ENCODE data around the gene CPEB4.

CPEB4 gene

DNA sequence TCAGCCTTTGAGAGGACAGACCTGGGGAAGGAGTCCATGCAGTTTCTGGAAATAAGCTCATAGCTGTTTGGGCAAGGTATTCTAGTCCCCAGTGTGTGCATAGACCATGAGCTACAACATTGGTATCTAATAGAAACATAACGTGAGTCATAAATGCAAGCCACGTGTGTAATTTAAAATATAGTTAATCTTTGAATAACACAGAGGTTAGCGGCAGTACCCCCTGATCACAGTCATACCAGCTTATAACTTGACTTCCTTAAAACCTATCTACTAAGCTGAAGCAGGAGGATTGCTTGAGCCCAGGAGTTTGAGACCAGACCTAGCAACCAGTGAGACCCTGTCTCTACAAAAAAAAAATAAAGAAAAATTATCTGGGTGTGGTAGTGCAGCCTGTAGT lies 46.4 kb upstream of the CPEB4 start:
- no peaks in the 10 kb centered on the region for H3K27me3 ChIP-seq (ENCODE audit: low read depth, low read length)
- H3K36me3 ChIP-seq (replicated peaks; ENCODE audit: low read depth, low read length) = no peaks in the 10 kb centered on the region
- H3K27ac ChIP-seq (ENCODE audit: low read length) = no peak overlapping the region
- no peak overlapping the region for H2AFZ ChIP-seq (ENCODE audit: low read depth, low read length)
- no peak overlapping the region for H3K4me2 ChIP-seq (ENCODE audit: low read length)
- H3K4me1 ChIP-seq (ENCODE audit: low read length) = no peaks in the 10 kb centered on the region
- H3K9ac ChIP-seq (ENCODE audit: low read length) = no peak overlapping the region
- H3K9me3 ChIP-seq (ENCODE audit: insufficient read depth, low read length) = no peaks in the 10 kb centered on the region
- TF ChIP-seq EZH2phosphoT487 (IDR thresholded peaks at IDR 0.05; ENCODE audit: low read depth) (no peak), CTCF (IDR thresholded peaks at IDR 0.05; ENCODE audit: low read depth, low read length) (no peak)
- H3K4me3 ChIP-seq (ENCODE audit: low read length) = no peak overlapping the region
- no peaks in the 10 kb centered on the region for H3K79me2 ChIP-seq (ENCODE audit: low read length)
- H4K20me1 ChIP-seq (ENCODE audit: insufficient read depth, low read length) = no peaks in the 10 kb centered on the region

DNA sequence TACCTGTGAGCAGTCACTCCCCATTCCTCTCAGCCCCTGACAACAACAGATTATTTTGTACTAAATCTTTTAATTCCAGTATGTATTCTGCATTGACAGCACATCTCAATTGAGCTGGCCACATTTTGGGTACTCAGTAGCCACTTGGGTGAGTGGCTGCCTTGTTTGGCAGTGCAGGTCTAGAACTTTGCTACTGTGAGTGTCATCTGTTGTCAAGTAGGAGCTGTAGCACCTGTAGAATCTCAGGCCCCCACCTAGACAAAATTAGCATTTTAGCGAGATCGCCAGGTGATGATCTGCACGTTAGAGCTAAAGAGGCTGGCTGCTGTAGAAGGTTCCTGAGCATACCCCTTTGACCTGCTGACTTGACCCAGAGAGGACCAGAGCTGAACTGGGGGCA lies 44.4 kb upstream of the CPEB4 start:
- Histone ChIP-seq H2AFZ (ENCODE audit: low read depth, low read length) (no peak overlapping the region), H3K4me1 (ENCODE audit: low read length) (no peaks in the 10 kb centered on the region), H3K4me3 (ENCODE audit: low read length) (no peak overlapping the region), H3K9ac (ENCODE audit: low read length) (no peak overlapping the region), H3K79me2 (ENCODE audit: low read length) (no peaks in the 10 kb centered on the region), H3K36me3 (replicated peaks; ENCODE audit: low read depth, low read length) (no peaks in the 10 kb centered on the region), H4K20me1 (ENCODE audit: insufficient read depth, low read length) (no peaks in the 10 kb centered on the region), H3K9me3 (ENCODE audit: insufficient read depth, low read length) (0 out of 2 replicates have a peak, but pooled peaks cover 6% of the 10 kb centered on the region), H3K4me2 (ENCODE audit: low read length) (no peak overlapping the region), H3K27me3 (ENCODE audit: low read depth, low read length) (no peaks in the 10 kb centered on the region), H3K27ac (ENCODE audit: low read length) (no peak overlapping the region)
- no peak for TF ChIP-seq CTCF (IDR thresholded peaks at IDR 0.05; ENCODE audit: low read depth, low read length)
- TF ChIP-seq EZH2phosphoT487 (IDR thresholded peaks at IDR 0.05; ENCODE audit: low read depth) = no peak

- no peak for TF ChIP-seq EZH2phosphoT487 (IDR thresholded peaks at IDR 0.05; ENCODE audit: low read depth)
- TF ChIP-seq CTCF (IDR thresholded peaks at IDR 0.05; ENCODE audit: low read depth, low read length) = no peak
- Histone ChIP-seq H3K4me3 (ENCODE audit: low read length) (no peak overlapping the region), H4K20me1 (ENCODE audit: insufficient read depth, low read length) (no peaks in the 10 kb centered on the region), H3K9ac (ENCODE audit: low read length) (no peak overlapping the region), H2AFZ (ENCODE audit: low read depth, low read length) (no peak overlapping the region), H3K27ac (ENCODE audit: low read length) (no peak overlapping the region), H3K9me3 (ENCODE audit: insufficient read depth, low read length) (0 out of 2 replicates have a peak, but pooled peaks cover 11% of the 10 kb centered on the region), H3K79me2 (ENCODE audit: low read length) (no peaks in the 10 kb centered on the region), H3K4me2 (ENCODE audit: low read length) (no peak overlapping the region), H3K27me3 (ENCODE audit: low read depth, low read length) (no peaks in the 10 kb centered on the region), H3K36me3 (replicated peaks; ENCODE audit: low read depth, low read length) (no peaks in the 10 kb centered on the region), H3K4me1 (ENCODE audit: low read length) (no peaks in the 10 kb centered on the region)
Observed at GRCh38 chr5:173845321-173845720, 42.8 kb upstream of the CPEB4 start.

- Histone ChIP-seq H3K4me2 (ENCODE audit: low read length) (no peak overlapping the region), H3K36me3 (replicated peaks; ENCODE audit: low read depth, low read length) (no peaks in the 10 kb centered on the region), H3K79me2 (ENCODE audit: low read length) (no peaks in the 10 kb centered on the region), H4K20me1 (ENCODE audit: insufficient read depth, low read length) (no peaks in the 10 kb centered on the region), H3K4me1 (ENCODE audit: low read length) (no peaks in the 10 kb centered on the region), H2AFZ (ENCODE audit: low read depth, low read length) (no peak overlapping the region), H3K9ac (ENCODE audit: low read length) (no peak overlapping the region), H3K4me3 (ENCODE audit: low read length) (no peak overlapping the region), H3K27me3 (ENCODE audit: low read depth, low read length) (no peaks in the 10 kb centered on the region), H3K27ac (ENCODE audit: low read length) (no peak overlapping the region), H3K9me3 (ENCODE audit: insufficient read depth, low read length) (0 out of 2 replicates have a peak, but pooled peaks cover 11% of the 10 kb centered on the region)
- TF ChIP-seq CTCF (IDR thresholded peaks at IDR 0.05; ENCODE audit: low read depth, low read length) (no peak), EZH2phosphoT487 (IDR thresholded peaks at IDR 0.05; ENCODE audit: low read depth) (no peak)
Observed at GRCh38 chr5:173846929-173847501, 41.1 kb upstream of the CPEB4 start.

All from OCI-LY3 (cell line).